Left hindlimb (tissue), 1 donor: ENCODE results near the gene PCIF1.
A peak's percentile ranks its signal among the peaks of the same experiment; 100 is the strongest.

Source experiments
- DNase-seq: peaks from one replicate; pipeline ENCODE4 v3.0.0-alpha.2; 2018

PCIF1 gene

DNA sequence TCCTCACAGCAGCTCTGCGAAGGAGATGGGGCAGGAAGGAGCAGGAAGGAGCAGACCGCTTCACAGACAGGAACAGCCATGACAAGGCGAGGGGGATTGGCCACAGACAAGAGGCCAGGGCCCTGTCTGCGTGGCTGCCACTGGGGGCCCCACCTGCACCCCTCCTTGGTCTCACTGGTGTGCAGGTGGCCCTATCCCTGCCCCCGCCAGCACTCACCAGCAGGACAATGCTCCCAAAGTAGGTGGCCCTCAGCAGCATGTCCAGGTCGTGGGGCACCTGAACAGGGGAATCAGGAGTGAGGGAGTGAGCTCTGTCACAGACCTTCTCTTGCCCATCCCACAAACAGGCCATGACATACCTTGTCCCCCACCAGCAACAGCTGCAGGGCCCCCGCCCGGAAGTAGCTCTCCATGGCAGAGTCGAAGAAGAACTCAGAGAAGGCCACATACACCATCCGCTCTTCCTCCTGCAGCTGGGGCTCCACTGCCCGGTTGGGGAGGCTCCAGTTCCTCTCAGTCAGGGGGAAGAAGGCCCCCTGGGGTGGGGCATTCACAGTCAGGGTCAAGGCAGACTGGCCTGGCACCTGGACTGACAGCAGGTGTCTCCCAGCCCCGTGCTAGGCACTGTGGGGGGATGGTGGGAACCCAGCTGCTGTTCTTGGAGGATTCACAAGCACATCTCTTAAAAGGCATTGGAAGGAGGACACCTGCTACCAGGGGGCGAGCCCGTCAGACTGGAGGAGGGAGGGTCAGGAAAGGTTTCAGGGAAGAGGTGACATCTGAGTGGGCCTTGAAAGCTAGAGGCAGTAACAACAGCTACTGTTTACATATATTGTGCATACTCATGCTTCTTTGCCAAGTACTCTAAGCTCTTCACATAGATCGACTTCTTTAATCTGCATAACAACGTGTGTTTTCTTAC, 29.6 kb upstream of the PCIF1 start:
- no peak for DNase-seq

DNA sequence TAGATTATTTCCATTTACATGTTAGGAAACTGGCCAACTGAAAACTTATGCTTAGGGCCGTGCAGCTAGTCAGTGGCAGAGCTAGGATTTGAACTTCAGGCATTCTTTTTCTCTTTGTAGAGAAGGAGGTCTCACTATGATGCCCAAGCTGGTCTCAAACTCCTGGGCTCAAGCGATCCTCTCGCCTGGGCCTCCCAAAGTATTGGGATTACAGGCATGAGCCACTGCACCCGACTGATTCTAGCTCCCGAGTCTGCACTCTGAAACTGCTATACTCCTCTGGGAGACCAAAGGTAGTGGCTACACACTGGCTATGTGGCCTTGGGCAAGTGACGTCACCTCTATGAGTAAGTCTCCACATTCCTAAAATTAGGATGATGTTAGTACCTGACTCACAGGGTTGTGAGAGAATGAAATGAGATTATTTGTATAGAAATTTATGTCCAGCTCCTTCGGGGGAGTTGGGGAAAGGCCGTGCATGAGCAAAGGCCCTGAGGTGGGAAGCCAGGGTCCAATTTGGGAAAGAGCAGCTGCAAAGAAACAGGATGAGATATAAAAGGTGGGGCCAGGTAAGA, 28.9 kb upstream of the PCIF1 start:
- DNase-seq: no peak

GRCh38 chr20:45907219-45907948, 27.1 kb upstream of the PCIF1 start:
- no peak for DNase-seq

DNA sequence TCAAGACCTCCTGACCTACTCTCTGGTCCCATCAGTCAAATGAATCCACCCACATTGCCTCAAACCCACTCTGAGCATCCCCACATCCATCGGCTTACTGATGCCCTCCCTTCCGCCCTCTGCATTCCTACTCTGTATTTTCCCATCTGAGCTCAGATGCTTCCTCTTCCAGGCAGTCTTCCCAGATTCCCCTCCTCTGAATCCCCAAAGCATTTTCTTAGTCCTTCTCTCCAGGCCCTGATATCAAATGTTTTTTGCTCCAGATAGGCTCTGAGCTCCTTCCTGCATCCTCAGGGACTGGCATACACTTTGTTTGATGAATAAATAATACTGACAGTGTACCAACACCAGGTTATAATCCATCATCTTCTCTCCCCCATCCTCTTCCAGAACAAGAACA, 26.4 kb upstream of the PCIF1 start:
- no peak for DNase-seq

DNA sequence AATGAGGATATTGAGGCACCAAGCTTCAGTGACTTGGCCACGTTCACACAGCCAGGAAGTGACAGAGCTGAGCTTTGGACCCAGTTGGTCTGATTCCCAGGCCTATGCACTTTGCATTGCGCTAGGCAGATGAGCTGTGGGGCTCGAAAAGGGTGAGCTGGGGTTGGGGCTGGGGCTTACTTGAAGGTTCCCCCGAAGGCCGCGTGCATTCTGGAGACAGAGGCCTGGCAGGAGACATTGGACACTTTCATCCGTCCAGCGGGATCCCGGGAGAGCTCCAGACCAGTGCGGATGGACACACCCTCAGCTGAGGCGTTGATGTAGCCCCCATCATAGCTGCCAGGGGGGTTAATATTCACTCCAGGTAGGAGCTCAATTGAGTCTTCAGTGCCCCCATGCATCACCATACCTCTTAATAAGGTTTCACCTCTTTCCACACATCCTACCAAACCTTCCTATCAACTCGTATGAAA, 25.1 kb upstream of the PCIF1 start:
- no peak for DNase-seq

GRCh38 chr20:45909817-45910669, 24.4 kb upstream of the PCIF1 start:
- DNase-seq: no peak

DNA sequence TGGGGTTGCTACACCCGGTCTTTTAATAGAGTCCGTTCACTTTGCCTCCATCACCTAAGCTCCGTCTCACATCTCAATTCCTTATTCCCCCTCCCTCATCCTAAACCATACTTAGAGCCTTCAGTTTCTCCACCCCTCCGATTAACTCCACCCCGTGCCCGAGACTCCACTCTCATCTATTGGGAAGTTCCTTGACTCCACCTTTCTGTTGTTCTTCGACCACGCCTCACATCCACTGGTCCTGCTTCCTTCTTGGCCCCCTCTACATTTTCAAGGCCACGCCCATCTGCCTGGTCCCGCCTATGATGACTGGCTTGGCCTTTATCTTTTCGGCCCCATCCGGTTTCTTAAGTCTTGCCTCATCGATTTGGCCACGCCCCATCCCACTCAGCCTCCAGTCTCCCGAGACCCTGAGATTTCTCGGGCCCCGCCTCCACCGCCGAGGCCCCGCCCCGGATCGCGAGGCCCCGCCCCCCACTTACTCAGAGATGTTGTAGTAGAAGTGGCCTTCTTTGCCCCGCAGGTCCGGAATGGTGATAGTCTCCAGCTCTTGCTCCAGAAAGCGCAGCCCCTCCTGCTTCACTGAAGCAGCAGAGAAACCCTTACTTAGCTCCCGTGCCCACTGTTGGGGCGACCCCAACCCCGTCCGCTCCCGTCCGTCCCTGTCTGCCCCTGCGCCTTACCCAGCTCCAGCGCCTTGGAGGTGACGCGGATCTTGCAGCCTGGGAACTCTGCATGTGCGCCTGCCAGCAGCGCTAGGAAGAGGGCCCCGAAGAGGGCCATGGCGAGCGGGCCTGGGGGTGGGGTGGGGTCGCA, 23.6 kb upstream of the PCIF1 start:
- DNase-seq: peak; percentile 94

DNA sequence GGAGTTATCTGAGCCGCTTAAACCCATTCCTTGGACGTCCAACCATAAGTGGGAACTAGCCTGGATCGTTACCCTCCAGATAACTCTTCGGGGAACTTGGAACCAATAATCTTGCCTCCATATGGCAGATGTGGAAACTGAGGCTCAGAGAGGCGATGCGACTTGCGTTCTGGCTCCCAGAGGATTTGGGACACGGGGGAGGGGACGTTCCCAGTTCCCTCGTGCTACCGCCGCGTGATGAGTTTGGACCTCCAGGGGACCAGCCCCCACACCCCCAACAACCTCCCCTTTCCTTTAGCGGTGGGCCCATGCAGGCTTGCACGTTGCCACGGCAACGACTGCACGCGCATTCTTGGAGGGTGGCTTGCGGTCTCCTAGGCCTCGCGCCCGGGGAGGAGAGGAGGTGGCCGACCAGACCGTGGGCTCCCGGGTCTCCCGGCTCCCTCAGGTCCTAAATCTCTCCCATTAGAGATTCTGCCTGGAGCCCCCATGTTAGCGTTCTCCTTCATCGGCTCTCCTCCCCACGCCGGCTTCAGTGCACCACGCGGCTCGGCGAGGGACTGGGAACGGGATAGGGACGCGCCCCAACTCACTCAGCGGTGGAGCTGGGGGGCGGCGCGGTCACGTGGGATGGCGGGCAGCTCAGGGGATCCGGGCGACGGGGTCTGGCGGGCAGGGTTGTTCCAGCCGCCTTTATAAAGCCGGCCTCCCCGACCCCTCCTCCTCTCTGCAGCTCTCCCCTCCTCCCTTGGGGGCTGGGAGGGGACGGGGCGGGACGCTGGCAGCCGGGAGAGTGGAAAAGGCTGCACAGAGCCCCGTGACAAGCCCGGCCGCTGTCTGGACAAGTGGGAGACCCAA, 22.8 kb upstream of the PCIF1 start, which contains the start of gene PLTP:
TSS of gene PLTP (minus strand) at position 670 of the 858 bp plus-strand sequence. CDS start 703 bp downstream, outside the sequence.
- peak; percentile 84 for DNase-seq

GRCh38 chr20:45912344-45912682, 22.2 kb upstream of the PCIF1 start:
- DNase-seq: no peak

DNA sequence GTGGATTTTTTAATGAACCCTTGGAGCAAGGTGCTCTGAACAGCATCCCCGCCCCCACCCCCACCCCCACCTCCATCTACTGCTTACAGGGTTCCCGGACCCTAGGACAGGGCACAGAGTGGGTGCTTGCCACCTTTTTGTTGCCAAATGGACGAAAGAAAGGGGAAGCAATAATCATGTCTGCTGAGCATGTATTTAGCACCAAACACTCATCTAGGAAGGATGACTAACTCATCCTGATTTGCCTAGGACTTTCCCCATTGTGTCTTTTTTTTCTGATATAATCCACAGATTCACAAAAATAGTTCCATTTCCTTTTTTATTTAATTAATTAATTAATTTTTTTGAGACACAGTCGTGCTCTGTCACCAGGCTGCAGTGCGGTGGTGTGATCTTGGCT, 21.4 kb upstream of the PCIF1 start:
- no peak for DNase-seq

DNA sequence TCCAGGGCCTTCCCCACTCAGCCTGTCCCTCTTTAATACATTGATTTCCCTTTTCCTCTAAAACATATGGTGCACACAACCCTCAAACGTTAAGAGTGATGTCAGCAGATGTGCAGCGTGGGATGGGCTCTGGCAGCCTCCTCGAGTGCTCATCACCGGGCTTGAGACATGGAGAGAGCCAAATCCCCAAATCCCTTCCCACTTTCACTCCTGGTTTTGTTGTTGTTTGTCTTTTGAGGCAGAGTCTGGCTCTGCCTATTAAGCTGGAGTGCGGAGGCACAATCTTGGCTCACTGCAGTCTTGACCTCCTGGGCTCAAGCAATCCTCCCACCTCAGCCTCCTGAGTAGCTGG, 16.7 kb upstream of the PCIF1 start:
- DNase-seq: peak; percentile 76

DNA sequence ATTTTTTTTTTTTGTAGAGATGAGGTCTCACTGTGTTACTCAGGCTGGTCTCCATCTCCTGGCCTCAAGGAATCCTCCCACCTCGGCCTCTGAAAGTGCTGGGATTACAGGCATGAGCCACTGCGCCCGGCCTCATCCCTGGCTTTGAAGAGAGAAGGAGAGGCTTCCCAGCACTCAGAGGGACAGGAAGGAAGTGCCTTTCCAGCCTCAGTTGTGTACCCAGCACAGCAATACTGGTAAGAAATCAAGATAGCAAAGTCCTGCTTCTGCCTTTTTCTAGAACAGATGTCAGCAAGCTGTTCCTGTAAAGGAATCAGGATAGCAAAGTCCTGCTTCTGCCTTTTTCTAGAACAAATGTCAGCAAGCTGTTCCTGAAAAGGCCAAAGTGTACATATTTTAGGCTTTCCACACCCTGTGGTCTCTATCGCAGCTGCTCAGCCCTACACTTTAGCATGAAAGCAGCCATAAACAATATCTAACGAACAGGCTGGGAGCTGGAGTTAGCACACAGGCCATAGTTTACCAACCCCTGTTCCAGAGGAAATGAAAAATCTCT, 16.2 kb upstream of the PCIF1 start:
- no peak for DNase-seq

DNA sequence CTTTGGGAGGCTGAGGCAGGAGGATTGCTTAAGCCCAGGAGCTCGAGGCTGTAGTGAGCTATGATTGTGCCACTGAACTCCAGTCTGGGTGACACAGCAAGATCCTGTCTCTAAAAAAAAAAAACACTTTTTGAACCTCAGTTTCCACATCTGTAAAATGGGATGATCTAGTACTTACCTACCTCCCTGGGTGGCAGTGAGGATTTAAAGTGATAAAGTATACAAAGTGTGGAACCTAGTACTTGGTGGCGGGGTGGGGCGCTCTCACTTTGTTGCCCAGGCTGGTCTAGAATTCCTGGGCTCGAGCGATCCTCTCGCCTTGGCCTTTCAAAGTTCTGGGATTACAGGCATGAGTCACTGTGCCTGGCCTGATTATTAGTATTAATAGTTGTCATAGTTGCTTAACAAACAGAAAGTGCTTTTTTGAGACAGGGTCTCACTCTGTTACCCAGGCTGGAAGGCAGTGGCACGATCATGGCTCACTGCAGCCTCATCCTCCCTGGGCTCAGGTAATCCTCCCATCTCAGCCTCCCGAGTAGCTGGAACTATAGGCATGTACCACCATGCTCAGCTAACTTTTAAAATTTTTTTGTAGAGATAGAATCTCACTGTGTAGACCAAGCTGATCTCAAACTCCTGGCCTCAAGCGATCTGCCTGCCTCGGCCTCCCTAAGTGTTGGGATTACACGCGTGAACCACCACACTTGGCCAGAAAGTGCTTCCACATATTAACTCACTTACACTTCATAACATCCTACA, 15.5 kb upstream of the PCIF1 start:
- DNase-seq: no peak

- peak; percentile 75 for DNase-seq
Observed at GRCh38 chr20:45919542-45920399, 14.7 kb upstream of the PCIF1 start.

DNA sequence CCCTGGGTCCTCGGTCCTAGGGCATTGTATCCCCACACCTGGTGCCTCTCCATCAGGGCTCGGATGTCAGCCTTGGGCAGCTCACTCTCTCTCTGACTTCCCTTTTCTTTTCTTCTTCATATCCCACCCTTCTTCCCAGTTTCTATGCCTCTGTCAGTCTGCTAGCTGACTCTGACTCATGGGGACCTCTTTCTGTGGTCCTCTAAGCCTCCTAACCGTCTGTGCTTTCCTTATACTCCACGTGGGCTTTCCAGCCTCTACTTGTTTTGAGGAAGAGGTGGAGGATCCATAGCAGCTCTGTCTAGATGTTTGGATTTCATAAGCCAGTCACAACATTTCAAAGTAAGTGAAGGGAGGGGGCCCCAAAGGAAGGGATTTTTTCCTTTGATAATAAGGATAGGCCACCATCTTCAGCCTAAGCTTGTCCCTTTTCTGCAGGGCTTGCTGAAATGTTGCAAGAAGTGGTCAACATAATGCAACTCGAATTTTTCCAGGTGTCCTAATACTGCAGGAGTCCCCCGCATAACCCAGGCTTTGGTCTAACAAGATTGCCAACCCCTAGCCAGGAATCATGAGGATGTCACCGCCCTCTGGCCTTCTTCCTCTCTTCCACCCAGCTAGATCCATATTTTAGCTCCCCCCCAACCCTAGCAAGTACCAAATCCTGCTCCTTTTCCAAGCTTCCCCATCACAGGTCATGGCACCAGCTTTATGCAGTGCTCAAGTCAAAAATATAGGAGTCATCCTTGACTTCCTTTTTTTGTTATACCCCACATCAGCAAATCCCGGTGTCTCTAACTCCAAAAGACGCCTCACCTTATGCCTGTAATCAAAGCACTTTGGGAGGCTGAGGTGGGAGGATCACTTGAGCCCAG, 13.8 kb upstream of the PCIF1 start:
- no peak for DNase-seq

GRCh38 chr20:45921337-45922189, 12.9 kb upstream of the PCIF1 start:
- DNase-seq: no peak
